Activated CD8-positive, alpha-beta memory T cell treated with anti-CD3 and anti-CD28 coated beads, Interleukin-2, amount 50 U/mL, for 4 hours (primary cell): ENCODE results near the gene ST6GALNAC3.
"Not testable (repeated sequence)": the region's sequence is repeated elsewhere in the genome, so short reads cannot be mapped to it uniquely, and the experiment has no call there.

Experiments used
- DNase-seq: peaks from one replicate; pipeline ENCODE4 v3.0.0-alpha.2; 2020

The ST6GALNAC3 gene

DNA sequence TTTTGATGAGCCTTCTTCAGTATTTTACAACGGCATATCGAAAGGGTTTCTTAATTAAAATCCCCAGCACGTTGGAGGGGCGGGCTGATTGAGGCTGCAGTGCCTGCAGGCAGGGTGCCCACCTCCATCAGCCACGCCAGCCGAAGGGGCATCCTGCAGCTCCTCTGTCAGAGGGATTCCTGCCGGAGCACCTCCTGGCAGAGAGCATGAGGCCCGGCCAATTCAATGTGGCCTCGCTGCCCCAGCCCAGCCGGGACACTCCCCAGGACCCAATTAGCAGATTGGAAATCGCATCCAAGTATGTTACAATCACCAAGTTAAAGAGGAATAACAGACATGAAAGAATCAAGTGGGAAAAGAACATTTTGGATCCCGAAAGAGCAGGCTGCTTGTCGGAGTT lies 216.6 kb downstream of the ST6GALNAC3 start:
- no peak for DNase-seq

DNA sequence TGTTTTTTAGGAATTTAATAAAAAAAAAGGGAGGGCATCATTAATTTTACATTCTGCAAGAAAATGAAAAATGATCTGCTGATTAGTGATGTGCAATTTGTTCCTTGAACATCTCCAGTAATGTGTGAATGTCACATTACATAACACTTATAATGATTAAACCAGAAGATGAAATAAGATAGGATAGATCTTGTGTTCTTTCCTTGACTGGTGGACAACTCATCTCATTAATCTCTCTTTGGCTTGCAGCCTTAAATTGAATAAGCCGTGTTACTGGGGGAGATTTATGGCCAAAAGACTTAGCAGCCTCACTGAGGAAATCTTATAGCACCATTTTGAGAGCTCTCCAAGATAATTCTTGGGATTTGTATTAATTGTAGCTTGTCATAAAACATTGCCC lies 217.2 kb downstream of the ST6GALNAC3 start:
- DNase-seq, result no peak

DNA sequence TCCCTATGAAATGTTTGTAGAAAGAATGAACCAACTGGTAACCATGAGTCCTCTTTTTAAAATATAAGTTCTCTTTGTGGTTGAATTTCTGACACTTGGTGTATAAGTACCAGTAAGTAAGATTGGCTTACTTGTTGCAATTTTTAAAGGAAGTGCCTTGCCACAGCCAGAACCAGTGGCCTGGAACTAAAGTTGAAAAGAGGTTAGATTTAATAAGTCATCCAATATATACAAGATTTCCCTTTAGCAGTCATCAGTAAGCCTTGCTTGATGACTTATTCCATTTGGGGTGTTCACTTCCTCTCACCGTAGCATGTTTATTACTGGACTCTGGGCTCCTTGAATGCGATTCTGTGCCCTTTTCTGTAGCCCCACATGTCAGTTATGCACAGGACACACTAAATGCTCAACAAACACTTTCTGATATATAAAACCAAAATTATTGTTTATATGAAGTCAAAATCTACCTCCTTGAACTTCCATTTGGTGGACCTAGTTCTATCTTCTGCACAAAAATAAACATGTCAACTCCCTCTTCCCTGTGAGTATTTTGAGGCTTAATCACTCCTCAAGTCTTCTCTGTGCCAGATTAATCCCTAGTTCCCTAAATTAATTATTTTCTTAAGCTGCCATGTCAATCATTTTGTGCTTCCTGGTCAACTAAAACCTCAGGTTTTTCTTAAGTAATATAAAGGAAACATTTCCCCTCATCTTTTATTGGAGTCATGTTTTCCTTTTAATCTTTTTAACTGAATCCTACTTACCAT lies 218.1 kb downstream of the ST6GALNAC3 start:
- no peak for DNase-seq

DNA sequence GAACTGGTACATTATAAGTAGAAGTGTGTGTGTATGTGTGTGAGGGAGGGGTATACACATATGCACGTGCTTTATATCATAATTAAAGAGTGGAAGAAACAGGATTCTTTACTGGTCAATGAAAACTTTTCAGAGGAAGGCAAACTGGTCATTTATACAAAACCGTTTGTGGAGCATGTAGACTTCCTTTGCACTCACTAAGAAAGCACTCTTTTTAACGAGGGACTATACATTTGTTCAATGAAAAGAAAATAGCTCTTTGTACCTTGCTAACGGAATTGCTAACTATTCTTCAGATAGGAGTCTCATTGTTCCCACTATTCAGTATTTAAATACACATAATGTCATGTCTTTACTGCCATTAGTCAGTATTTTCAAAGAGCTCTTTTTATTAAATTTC lies 219.3 kb downstream of the ST6GALNAC3 start:
- no peak for DNase-seq

DNA sequence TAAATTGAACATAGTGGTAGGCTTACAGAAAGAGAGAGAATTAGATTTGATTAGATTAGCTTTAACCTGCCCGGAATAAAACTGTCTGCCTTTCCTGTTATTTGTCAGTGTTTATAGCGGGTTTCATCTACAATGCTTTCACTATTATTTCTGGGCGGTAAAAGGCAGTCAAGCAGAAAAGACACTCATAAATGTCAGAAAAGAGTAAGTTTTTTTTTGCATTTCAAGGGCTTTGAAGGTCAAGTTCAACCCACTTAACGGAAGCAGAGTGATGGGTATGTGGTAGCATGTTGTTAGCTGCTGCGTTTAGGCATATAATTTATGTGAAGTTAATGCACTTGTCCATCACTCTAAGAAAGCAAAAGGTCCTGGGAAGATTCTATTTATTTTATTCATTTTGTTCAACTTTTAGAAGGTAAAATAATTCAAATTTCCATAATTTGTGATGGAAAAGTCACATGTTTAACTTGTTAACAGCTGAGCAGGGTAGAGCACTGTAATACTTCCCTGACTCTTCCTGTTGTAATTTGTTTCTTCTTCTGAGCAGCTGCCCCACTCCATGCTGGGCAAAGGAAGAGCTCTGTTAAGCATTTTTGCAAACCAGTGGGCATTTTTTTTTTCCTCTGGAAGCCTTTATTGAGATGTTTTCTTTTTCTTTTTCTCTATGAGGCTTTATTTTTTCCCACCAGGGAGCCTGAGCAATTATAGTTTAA lies 220.1 kb downstream of the ST6GALNAC3 start:
- no peak for DNase-seq

DNA sequence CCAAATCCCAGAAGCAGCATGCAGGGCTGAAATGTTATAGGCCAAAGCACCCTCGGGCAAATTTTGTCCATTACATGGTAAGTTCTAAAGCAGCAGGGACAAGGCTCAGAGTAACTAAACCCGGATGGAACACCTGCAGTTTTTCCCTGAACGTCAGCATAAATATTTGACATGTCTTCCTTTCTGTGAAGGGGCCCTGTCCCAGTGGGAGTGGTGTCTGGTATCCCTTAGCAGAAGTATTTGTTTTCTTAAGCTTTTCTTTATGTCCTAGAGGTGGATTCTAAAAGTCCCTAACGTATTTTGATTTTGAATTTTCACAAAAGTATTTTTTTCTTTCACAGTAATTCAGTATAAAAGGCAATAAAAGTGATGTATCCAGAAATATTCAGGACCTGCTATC lies 223.9 kb downstream of the ST6GALNAC3 start:
- DNase-seq, result no peak

DNA sequence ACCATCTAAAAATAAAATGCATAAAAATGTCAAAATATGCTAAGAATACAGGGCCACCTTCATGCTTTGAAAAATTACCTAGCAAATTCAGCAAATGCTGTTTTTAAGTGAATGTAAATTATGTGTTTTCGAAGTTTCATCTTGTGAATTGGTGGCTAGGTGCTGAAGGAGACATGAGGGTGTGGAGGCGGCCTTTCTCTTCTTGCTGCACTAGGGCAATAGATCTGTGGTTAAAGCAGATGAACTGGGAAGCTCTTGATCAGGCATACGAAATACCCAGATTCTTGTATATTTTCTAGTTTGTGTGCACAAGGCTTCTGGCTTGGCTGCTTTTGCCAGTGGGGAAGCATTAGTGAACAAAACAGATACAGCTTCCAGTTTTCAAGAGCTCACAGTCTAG lies 224.5 kb downstream of the ST6GALNAC3 start:
- no peak for DNase-seq

DNA sequence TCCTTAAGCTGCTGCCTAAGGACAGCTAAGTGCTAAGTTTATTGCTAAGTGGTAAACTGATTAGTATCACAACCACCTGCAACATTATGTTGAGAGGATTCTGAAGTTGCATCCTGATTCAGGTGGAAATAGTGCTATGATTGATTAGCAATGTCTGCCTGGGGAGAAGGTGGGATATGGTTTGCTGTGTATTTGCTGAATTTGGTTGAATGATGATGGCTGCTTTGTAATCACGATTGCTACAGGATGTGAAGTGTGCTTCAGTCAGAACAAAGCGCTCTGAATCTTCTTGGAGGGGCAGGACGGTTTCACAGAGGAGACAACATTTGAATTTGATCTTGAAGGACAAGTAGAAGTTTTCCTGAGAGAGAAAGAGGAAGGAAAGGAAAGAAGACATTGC lies 226.0 kb downstream of the ST6GALNAC3 start:
- DNase-seq, result no peak

DNA sequence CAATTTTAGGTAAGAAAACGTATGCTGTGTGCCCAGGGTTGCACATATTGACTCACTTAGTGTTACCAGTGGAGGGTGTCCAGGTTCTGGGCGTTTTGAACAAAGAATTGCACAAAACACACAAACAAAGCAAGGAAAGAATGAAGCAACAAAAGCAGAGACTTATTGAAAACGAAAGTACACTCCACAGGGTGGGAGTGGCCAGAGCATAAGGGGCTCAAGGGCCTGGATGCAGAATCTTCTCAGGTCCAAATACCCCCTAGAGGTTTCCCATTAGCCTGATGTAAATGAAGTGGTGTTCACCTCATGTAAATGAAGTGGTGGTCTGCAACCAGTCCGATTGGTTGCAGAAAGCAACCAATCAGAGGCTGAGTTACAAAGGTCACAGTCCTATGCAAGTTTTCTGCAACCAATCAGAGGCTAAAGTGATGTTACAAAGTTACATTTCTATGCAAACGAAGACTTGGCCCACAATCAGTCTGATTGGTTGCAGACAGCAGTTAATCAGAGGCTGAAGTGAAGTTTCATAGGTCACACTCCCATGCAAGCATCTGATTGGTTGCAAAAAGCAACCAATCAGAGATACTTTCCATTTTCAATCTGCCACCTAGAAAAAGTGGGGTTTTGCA lies 228.3 kb downstream of the ST6GALNAC3 start:
- DNase-seq, result no peak

DNA sequence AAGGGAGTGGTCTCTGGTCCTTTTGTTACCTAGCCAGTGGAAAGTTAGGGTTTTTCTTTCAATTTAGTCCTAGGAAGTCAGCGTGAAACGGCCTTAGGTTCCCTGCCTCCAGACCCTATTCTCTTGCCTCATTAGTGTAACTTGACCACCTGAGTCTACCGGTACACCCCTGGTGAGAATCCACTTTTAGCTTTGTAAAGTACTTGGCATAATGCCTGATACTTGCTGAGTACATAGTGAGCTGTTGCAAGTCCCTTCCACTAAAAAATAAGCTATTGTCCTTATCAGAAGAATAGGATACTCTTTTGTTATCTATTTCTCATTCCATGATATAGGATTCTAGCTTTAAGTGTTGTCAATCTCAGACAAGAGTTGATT lies 228.8 kb downstream of the ST6GALNAC3 start:
- no peak for DNase-seq

DNA sequence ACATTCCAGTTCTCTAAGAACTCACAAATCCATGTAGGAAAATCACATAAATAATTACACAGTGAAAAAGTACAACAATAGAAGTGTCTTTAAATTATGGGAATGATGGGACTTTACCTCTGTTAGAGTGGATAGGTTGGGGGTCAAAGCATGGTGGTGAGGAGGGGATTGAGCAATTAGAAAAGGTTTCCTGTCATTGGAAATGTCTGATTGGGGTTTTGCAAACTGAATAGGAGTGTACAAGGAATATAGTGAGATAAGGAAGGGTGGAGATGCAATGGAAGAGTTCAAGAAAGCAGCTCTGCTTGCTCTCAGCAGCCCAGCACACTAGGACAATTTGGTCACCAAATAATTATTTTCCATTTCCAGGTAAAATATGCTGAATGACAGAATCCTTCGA lies 238.8 kb downstream of the ST6GALNAC3 start:
- DNase-seq, result no peak

DNA sequence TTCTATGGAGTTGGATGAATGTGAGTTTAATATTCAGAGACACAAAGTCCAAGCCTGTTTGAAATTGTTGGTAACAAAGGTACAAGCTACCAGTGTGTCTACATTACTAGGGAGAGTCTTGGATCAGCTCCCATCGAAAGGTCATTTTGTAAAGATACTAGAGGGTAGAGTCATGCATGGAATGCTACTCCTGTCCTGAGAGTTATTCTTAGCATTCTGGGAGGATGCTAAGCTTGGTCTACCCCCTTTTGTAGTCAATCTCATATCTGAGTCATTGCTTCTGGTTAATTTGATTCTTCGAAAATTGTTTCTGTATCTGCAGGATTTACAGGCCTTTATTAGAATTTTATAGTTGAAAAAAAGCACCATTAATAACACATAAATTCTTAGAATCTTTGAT lies 240.2 kb downstream of the ST6GALNAC3 start:
- DNase-seq, result no peak

DNA sequence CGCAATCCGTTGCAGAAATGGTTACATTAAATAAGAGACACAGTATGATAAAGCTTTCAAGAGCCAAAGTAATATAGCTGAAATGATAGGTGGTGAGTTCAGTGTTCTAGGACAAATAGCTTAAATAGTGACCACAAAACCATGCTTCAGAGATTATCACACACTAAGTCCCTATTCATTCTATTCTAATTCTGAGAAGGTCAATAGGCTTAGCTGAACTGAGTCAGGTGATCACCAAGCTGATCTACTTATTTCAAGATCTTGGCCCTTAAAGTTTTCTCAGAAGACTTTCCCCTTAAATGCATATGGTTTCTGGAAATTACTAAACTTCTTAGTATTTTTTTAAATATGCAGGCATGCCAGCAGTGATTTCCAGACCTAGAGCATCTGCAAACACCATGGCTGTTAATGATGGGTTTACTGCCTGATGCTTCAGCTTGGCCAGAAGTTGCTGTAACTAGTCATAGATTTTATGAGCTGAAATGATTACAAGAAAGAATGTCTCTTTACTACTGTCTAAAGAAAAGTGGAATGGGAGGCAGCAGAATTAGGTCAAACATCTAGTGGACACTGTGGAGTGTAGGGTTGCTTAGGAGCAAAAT lies 242.9 kb downstream of the ST6GALNAC3 start:
- no peak for DNase-seq

DNA sequence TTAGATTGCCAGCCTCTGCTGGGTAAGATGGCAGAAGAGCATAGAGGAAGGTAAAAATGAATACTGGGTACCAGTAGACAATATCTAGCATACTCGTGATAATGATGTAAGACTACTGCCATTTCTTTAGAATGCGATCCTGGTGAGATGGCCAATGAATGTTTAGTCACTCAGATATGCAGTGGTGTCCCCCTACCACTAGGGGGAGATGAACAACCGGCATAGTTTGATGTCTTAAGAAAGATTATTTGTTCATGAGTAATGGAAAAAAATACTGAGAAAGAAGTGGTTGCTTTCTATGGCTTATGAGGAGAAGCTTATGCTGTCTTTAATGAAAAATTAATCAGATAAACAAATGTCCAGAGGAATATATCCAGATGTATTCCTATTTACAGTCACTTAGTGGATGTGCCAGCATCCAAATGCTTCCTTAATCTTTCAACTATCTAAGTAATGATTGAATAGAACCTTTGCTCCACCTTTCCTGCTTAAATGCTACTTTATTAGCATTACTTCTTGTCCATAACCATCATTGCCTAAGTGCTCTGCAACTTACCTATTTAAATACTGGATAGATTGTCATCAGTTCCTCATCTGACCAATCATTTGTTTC lies 256.6 kb downstream of the ST6GALNAC3 start:
- peak; percentile 28 for DNase-seq

DNA sequence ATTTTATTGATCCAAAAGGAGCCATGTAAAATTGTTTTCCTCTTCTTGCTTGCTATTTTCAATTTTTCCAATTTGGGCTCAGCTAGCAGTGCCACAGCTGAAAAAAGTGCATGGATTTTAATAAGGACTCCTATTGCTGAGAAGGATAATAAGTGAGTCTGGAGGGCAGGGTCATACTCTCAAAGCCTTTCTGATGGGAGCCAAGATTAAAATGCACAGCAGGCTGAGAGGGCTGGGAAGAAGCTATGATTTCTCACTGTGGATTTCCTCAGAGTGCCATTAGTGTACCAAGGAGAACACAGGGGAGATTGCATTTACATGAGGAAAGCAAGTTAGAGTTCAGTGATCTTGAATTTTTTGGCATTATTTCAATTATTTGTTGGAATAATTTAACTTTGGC lies 261.3 kb downstream of the ST6GALNAC3 start:
- no peak for DNase-seq

DNA sequence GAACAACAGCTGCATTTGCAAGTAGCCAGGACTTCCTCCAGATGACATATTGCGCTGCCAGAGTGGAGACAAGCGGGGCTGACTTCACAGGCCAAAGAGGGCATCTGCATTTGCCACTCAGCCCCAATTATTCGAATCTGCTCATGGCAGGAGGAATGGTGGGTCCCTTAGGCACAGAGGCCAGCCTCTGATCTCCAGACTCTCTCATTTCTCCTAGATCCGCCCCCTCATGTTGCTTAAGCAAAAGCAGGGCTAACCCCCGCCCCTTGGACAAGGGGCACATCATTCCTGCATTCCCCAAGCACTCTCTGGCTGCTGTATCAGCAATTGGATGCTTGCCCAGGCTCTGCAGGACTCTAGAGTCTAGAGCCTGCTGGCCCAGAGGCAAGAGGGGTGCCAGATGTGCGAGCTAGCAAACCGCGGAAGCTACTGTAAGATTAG lies 262.4 kb downstream of the ST6GALNAC3 start:
- DNase-seq, result no peak

DNA sequence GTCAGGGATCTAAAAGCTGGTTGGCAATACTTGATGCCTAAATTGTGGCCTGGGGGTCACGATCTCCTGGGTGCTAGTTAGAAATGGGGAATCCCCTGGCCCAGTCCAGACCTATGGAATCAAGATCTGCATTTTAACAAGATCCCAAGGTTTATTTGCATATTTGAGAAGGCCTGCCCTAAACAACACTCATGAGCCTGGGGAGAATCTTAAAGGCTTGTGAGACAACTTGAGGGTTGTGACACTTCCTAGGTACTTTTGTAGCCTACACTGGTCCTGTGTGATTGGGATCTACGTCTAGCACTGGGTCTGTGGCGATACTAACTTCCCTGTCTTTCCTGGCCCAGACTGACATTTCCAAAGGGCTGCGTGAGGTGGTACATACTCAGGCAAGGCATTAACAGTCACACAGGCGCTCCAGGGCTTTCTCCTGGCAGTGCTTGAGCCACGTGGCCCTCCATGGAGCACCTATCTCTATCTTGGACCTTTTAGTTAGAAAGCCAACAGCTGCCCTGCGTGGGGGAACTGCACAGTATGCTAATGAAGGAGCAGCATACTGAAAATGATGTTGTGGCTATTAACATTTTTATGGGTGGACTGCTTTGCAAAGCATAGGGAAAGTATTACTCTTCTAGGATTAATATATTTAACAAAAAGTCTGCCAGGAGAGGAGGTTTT lies 263.1 kb downstream of the ST6GALNAC3 start:
- DNase-seq, result no peak

DNA sequence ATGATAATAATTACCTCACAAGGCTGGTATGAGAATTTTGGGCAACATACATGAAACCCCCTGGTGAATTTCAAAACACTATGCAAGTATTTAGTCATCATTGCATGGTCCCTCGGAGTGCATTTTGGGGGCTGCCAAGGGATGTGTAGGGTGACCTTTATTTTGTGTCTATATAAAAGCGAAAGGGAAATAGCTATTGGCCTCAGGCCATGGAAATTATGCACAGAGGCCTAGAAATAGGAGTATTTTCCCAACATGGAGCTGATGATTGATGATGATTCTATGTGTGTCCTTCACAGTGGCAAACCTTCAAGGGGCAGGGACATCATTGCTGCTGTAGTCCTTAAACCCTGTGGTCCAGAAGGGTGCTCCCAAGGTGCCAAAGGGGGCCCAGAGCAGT lies 265.5 kb downstream of the ST6GALNAC3 start:
- no peak for DNase-seq

DNA sequence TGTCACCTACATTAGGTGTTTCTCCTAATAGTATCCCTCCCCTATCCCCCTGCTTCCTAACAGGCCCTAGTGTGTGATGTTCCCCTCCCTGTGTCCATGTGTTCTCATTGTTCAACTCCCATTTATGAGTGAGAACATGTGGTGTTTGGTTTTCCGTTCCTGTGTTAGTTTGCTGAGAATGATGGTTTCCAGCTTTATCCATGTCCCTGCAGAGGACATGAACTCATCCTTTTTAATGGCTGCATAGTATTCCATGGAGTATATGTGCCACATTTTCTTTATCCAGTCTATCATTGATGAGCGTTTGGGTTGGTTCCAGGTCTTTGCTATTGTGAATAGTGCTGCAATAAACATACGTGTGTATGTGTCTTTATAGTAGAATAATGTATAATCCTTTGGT lies 267.3 kb downstream of the ST6GALNAC3 start:
- not testable (repeated sequence) for DNase-seq

DNA sequence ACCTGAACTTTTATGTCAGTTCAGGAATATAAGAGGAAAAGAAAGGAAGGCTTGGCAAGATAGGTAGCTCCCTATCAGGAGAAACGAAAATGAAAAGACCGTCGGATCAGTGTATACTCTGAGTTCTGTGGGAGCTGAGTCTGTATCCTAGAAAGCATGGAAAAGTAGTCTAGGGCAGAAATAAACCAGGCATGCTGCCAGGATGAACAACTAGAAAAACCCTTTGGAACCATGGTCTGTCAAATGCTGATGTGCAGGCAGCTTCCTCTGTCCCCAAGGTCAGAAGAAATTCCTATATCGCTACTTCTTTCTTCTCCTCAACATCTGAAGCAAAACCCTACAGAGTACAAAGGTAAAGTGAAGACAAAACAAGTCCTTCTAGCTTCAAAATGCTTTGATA lies 268.8 kb downstream of the ST6GALNAC3 start:
- DNase-seq, result no peak

DNA sequence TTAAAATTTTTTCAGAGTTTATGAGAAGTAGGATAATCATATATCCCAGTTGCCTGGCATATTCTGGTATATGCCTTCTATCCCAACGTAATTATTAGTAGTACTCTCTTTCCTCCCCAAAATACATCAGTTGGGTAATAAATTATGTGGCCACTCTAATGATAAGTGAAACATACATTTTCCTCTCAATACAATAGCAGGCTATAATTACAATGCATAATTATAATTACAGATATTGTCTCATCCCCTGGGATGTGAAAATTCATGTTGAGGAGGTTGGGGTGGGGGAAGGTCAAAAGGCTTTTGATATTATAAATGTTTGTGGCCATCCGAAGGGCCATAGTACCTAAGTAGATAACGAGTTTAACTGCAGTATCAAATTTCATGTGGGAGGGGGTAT lies 277.1 kb downstream of the ST6GALNAC3 start:
- DNase-seq, result no peak

DNA sequence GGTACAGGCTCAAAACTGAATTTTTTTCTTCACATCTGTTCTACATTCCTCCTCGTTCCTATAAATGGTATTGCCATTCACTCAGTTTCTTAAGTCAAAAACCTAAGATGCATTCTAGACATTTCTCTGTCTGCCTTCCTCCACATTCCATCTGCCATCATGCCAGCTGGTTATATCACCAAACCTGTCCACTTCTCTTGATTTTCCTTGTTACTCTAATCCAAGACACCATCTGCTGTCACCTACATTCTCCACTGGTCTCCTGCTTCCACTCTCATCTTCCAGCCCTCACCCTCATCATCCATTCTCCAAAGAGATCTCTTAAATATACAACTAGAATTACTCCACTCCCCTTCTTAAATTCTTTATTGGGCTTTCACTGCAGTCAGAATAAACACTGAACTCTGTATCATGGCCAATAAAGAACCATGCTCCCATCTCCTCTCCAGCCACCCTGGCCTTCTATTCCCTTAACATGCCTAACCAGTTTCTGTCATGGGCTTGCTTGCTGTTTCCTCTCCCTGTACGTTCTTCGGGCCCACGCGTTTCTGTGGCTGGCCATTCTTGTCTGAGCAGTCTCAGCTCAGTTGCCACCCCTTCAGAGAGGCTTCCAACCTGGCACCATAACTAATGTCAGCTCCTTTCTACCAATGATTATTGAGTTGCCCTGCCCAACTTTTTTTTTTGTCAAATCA lies 278.3 kb downstream of the ST6GALNAC3 start:
- no peak for DNase-seq
